GM23338 (cell line): ENCODE results near the gene CFAP57. TPM values are rescaled to one million over a fixed set of nuclear protein-coding genes. Genes with fewer than 3 reads are reported as not detected.
A peak's percentile ranks its signal among the peaks of the same experiment; 100 is the strongest.

ENCODE experiments used
- ATAC-seq: fragments of 200-7000 bp; cut with Tn5 transposase; 3 replicates; pipeline ENCODE4 v1.9.1; 2020
- DNase-seq: peaks from one replicate; pipeline ENCODE4 v3.0.0-alpha.2; 2015; ENCODE audit warnings: low spot score
- H2AFZ ChIP-seq: fragments of 200-600 bp; sonication (generic); 2 replicates; pipeline ENCODE4 v1.8.0; 2016; ENCODE audit warnings: antibody characterized with exemption, mild to moderate bottlenecking, moderate library complexity
- H3F3A ChIP-seq: fragments of 200-600 bp; sonication (generic); replicated peaks from 2 replicates; pipeline ENCODE4 v1.8.0; 2017; ENCODE audit warnings: antibody characterized with exemption, mixed run types, low read depth
- H3K27ac ChIP-seq: fragments of 200-600 bp; sonication (generic); 2 replicates; pipeline ENCODE4 v1.6.1; 2016; ENCODE audit warnings: low read depth
- H3K27me3 ChIP-seq: fragments of 200-600 bp; sonication (generic); 2 replicates; pipeline ENCODE4 v1.8.0; 2016; ENCODE audit warnings: mild to moderate bottlenecking, mixed run types, moderate library complexity; ENCODE audit not compliant: insufficient read depth
- H3K36me3 ChIP-seq: fragments of 200-600 bp; sonication (generic); 2 replicates; pipeline ENCODE4 v1.8.0; 2016; ENCODE audit warnings: mild to moderate bottlenecking; ENCODE audit not compliant: insufficient read depth
- H3K4me1 ChIP-seq: fragments of 200-600 bp; sonication (generic); 2 replicates; pipeline ENCODE4 v1.8.0; 2016; ENCODE audit warnings: mild to moderate bottlenecking, moderate library complexity; ENCODE audit not compliant: insufficient read depth
- H3K4me2 ChIP-seq: fragments of 200-600 bp; sonication (generic); 2 replicates; pipeline ENCODE4 v1.7.1; 2017; ENCODE audit warnings: mixed run types
- H3K4me3 ChIP-seq: fragments of 200-600 bp; sonication (generic); 2 replicates; pipeline ENCODE4 v1.6.1; 2016; ENCODE audit warnings: mixed run types
- H3K79me2 ChIP-seq: fragments of 200-600 bp; sonication (generic); replicated peaks from 2 replicates; pipeline ENCODE4 v1.8.0; 2017; ENCODE audit warnings: mild to moderate bottlenecking; ENCODE audit not compliant: insufficient read depth
- H3K9me2 ChIP-seq: fragments of 200-600 bp; sonication (generic); 2 replicates; pipeline ENCODE4 v1.8.0; 2017; ENCODE audit not compliant: insufficient read depth
- H4K20me1 ChIP-seq: fragments of 200-600 bp; sonication (generic); replicated peaks from 2 replicates; pipeline ENCODE4 v1.8.0; 2017; ENCODE audit warnings: mild to moderate bottlenecking; ENCODE audit not compliant: insufficient read depth
- H3K27ac Mint-ChIP-seq: 2 replicates; pipeline ENCODE4 v1.8.0; 2020; ENCODE audit warnings: inconsistent platforms, mild to moderate bottlenecking, moderate library complexity, mixed read lengths
- H3K27me3 Mint-ChIP-seq: 3 replicates; pipeline ENCODE4 v1.8.0; 2022; ENCODE audit warnings: low read depth, mild to moderate bottlenecking, moderate library complexity, mixed read lengths, inconsistent platforms; ENCODE audit not compliant: insufficient read depth, poor library complexity
- H3K36me3 Mint-ChIP-seq: 3 replicates; pipeline ENCODE4 v1.8.0; 2021; ENCODE audit warnings: low read depth, mild to moderate bottlenecking, inconsistent platforms, moderate library complexity, mixed read lengths
- H3K4me1 Mint-ChIP-seq: 3 replicates; pipeline ENCODE4 v1.8.0; 2020; ENCODE audit warnings: mild to moderate bottlenecking, inconsistent platforms, mixed read lengths
- H3K4me3 Mint-ChIP-seq: 3 replicates; pipeline ENCODE4 v1.8.0; 2021; ENCODE audit warnings: moderate library complexity, mild to moderate bottlenecking, inconsistent platforms, mixed read lengths
- H3K9me3 Mint-ChIP-seq: 3 replicates; pipeline ENCODE4 v1.8.0; 2020; ENCODE audit warnings: moderate library complexity, mild to moderate bottlenecking, inconsistent platforms, mixed read lengths
- CTCF ChIP-seq, 2 experiments: fragments of 200-600 bp in 1 of 2; sonication (generic) in 1 of 2; conservative IDR thresholded peaks; 2 replicates each; pipeline versions ENCODE4 v1.5.1 to v1.6.1; 2016 to 2017; ENCODE audit warnings: antibody characterized with exemption in 2 of 2, low read depth in 2 of 2, mild to moderate bottlenecking in 2 of 2, moderate library complexity in 1 of 2
- REST ChIP-seq: IDR thresholded peaks from one replicate; pipeline ENCODE4 v1.6.1; 2018; ENCODE audit warnings: antibody characterized with exemption; ENCODE audit not compliant: unreplicated experiment
- ZNF462 ChIP-seq: fragments of 250-450 bp; sonication (Bioruptor Pico); IDR thresholded peaks from 2 replicates; pipeline ENCODE4 v1.5.0; 2020; ENCODE audit warnings: mild to moderate bottlenecking, moderate library complexity
- polyA plus RNA-seq: library from polyadenylated mRNA; unstranded; fragments of >200 nt; fragmentation: Nextera tagmentation; extraction: Ambion mirVana; gene quantifications from 2 replicates; pipeline ENCODE4 v1.2.1, GENCODE V29; 2016
- total RNA-seq: library from RNA; depleted of rRNA; stranded (reverse); fragments of >200 nt; shearing (Covaris generic); gene quantifications from 2 replicates; pipeline ENCODE4 v1.2.3, GENCODE V29; 2014

Gene CFAP57
- total and polyA plus RNA-seq, 2 experiments from 2014 or later: 0.37 to 0.38 TPM

- Mint-ChIP-seq H3K4me1 (peaks cover 33% of the 10 kb centered on the region), H3K9me3 (peaks cover 5% of the 10 kb centered on the region; the same call in 2 of the 3 replicates), H3K27ac (peak overlapping the region; percentile 98), H3K4me3 (peak overlapping the region; percentile 94), H3K27me3 (peaks cover 7% of the 10 kb centered on the region), H3K36me3 (peaks cover 22% of the 10 kb centered on the region)
- H3K79me2 ChIP-seq: 0 out of 2 replicates have a peak, but pooled peaks cover 3% of the 10 kb centered on the region
- peak overlapping the region; percentile 59 for H3K4me3 ChIP-seq
- 0 out of 2 replicates have a peak, but pooled peaks cover 5% of the 10 kb centered on the region for H3F3A ChIP-seq
- H3K4me1 ChIP-seq: peaks cover 16% of the 10 kb centered on the region
- ATAC-seq (peak; percentile 31), DNase-seq (peak; percentile 35)
- no peaks in the 10 kb centered on the region for H3K27me3 ChIP-seq
- 0 out of 2 replicates have a peak, but pooled peaks cover 3% of the 10 kb centered on the region for H3K9me2 ChIP-seq
- TF ChIP-seq ZNF462: no peak
- TF ChIP-seq CTCF (conservative IDR thresholded peaks at IDR 0.05; ENCODE audit: low read depth in 2 of 2): no peak
- TF ChIP-seq REST: no peak
- no peak overlapping the region for H3K27ac ChIP-seq
- H3K4me2 ChIP-seq: peak overlapping the region; percentile 85
- H3K36me3 ChIP-seq: no peaks in the 10 kb centered on the region
- no peak overlapping the region for H2AFZ ChIP-seq
- H4K20me1 ChIP-seq: no peaks in the 10 kb centered on the region
These were observed 99.3 kb downstream of the CFAP57 start for GRCh38 chr1:43271186-43272118.
